SIG-M5 treated with dmso at 0.1 percent for 504 hours (cell line): ENCODE data around the gene NDUFA13.

ENCODE experiments used
- DNase-seq: peaks from one replicate; lab custom pipeline; 2025; ENCODE audit not compliant: unreplicated experiment; lab: John Stamatoyannopoulos, UW

NDUFA13 gene

DNA sequence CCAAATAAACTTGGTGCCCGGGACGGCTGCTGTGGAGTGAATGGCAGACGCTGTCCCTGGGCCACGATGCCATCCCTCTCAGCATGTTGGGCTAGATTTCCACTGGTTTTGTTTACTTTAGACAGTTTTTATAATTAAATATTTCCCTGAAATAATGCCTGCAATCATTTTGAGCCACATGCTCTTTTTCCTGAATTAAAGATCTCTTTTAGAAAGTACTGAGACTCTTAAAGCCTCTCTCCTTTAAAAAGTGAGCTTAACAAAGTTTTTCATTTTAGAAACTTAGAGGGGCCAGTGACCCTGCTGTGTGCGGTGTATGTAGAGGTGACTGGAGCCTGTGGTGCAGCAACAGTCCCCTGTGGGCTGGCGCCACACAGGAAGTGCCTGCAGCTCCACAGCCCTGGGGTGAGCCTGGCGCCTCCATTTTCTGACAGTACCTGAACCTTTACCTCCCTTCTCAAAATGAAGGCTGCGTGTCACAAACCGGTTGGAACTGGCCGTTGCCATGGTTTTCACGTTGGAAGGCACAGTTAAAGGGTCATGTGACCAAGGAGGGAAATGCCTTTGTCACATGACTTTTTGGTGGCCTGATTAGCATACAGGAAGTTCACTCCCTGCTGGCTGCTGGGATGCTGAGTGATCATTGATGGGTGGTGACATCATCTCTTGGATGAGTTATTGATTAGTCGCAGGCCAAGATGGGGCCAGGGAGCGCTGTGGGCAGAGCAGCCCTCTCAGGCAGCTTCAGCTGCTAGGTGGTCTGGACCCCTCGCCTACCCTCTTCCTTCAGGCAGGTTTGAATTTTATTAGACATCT lies 26.9 kb upstream of the NDUFA13 start:
- DNase-seq: peak; percentile 71

DNA sequence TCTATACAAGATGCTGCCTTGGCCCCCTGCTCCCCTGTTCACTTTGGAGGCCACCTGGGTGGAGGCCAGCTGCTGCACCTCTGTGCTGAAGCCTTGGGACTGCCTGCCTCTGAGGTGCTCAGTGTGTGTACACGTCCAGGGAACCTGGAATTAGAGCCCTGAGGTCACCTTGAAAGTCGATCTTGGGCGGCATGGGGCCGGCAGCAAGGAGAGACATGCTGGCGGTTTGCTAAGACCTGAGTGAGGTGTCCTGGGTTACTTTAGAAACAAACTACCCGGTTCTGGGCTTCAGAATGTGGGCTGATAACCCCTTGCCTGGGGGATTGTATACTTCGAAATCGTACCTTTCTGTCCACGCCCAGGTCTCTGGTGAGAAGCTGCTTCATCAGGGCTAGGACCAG lies 26.2 kb upstream of the NDUFA13 start:
- DNase-seq: no peak

DNA sequence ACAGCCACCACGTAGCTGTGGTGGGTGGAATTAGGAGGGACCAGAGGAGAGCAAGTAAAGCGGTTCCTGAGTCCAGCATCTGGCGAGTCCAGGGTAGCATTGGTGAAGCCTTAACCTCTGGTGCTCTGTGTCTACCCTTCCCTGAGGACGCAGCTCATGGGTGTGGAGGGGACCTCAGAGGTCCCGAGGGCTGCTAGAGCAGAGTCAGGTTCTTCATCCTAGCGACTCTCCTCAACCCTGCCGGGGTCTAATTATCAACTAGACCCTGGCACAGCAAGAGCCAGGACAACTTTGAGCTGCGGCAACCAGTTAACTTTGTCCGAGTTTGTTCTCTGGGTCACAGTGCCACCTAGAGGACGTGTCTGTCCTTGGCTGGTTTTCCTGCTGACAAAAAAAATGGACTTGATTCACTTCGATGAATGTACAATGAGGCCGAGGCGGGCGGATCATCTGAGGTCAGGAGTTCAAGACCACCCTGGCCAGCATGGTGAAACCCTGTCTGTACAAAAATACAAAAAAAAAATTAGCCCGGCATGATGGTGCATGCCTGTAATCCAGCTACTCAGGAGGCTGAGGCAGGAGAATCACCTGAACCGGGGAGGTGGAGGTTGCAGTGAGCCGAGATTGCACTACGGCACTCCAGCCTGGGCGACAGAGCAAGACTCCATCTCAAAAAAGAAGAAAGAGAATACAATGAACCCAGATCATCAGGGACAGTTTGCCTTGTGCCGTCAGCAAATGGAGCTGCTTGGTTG lies 25.6 kb upstream of the NDUFA13 start:
- peak; percentile 38 for DNase-seq

- no peak for DNase-seq
Observed at GRCh38 chr19:19491321-19492025, 24.6 kb upstream of the NDUFA13 start.

DNA sequence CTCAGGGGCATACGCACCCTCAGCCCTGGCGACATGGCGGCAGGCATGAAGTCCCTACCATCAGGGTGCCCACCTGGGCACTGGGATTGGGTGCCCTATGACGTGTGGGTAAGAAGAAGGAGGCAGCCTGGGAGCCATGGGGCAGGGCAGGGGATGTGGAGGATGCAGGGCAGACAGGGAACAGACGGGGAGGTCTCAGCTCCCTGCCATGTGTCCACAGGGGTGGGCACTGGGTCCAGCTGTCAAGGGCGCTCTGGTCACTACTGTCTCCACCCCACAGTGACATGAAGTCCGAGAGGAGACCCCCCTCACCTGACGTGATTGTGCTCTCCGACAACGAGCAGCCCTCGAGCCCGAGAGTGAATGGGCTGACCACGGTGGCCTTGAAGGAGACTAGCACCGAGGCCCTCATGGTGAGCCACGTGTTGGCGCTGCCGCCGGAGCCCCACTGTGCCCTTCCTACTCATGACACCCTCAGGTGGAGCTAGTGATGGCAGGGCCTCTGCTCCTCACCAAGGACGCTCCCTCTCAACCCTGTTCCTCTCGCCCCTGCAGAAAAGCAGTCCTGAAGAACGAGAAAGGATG lies 23.9 kb upstream of the NDUFA13 start:
- no peak for DNase-seq

DNA sequence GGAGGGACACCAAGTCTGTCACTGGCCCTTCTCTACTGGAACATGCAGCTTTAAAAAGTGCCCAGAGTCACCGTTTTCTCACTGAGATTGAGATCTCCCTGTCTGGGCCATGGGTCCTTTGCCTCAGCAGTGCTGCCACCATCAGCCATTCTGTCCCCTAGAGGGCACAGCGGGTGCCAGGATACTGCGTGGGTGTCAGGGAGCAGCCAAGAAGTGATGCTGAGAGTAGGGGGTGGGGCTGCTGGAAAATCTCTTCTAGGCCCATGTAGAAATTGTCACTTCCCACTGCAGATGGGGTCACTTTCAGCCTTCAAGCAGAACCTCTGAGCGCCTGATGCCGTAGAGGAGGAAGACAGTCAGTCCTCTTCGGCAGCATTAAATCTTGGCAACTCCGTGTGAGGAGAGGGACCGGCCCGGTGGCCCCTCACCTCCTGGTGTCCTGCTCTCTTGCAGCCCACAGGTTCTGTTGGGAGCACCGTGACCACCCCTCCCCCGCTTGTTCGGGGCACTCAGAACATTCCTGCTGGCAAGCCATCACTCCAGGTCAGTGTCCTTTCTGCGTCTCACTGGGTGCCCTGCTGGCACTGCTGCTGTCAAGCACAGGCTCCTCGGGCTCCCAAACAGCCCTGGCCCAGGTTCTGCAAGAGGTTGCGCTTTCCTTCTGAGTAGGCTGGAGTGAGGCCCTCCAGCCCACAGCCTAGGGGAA lies 22.0 kb upstream of the NDUFA13 start:
- no peak for DNase-seq

DNA sequence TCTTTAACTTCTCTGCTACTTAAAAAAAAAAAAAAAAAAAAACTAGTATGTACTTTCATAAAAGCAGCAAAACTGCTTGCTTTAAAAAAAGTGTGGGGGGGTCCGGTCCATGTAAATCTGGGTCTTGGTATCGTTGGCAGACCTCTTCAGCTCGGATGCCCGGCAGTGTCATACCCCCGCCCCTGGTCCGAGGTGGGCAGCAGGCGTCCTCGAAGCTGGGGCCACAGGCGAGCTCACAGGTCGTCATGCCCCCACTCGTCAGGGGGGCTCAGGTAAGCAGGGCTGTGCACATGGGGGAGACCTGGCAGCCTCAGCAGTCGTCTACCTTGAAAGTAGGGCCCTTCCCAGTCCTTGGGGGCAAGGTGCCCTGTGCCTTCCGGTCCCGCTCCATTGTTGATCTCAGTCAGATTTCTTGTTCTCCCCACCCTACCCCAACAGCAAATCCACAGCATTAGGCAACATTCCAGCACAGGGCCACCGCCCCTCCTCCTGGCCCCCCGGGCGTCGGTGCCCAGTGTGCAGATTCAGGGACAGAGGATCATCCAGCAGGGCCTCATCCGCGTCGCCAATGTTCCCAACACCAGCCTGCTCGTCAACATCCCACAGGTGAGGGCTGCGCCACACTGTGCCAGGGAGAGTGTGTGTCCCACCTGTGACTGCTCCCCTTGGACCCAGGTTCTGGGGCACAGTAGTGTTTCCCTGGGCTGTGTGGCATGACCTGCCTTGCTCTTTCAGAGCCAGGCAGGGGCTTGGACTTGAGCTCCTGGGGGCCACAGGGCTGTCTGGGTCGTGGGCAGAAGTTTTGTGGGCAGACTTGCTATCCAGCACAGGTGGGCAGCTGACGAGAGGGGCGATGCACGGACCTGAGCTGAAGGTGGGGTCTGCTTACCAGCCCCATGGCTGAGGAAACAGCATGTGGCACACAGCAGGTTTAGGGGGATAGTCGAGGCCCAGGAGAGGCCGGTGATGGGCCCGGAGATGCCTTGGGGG lies 20.1 kb upstream of the NDUFA13 start:
- DNase-seq: no peak

DNA sequence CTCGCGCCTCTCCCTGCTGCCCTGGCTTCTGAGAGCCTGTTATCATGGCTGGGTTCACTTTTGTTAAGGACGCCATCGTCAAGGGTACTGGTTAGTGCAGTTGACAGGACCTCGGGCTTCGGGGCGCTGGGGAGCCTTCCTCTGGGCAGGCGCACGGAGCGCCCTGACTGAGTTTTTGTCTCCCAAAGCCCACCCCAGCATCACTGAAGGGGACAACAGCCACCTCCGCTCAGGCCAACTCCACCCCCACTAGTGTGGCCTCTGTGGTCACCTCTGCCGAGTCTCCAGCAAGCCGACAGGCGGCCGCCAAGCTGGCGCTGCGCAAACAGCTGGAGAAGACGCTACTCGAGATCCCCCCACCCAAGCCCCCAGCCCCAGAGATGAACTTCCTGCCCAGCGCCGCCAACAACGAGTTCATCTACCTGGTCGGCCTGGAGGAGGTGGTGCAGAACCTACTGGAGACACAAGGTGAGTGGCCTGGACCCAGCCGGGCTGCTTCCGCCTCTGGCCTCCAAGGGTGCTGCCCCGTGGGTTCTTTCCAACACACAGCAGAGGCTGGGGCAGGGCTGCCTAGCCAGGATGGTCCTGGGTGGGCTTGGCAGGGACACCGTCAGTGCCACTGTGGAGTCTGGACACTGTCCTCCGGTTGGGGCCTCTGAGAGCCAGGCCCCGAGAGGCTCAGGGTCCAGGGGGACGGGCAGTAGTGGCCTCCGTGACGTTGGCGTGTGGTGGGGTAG lies 17.6 kb upstream of the NDUFA13 start:
- DNase-seq: no peak

- no peak for DNase-seq
Observed at GRCh38 chr19:19499272-19499995, 16.6 kb upstream of the NDUFA13 start.

- no peak for DNase-seq
Observed at GRCh38 chr19:19500975-19501644, 14.9 kb upstream of the NDUFA13 start.

DNA sequence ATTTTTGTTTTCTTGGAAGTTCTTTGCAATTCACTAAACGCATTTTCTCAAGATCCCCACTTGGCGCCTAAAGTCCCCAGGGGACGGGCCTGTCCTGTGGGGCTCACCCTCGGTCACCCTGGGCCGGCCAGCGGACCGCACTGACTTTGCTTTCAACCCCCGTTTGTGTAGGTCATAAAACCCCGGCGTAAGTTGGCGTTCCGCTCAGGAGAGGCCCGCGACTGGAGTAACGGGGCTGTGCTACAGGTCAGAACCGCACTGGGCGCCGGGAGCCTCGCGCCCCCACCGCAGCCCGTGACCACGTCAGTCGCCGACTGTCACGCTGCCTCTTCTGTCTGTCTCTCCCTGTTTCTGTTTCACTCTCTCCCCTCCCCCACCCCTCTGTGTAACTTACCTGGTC lies 14.2 kb upstream of the NDUFA13 start:
- DNase-seq: no peak

DNA sequence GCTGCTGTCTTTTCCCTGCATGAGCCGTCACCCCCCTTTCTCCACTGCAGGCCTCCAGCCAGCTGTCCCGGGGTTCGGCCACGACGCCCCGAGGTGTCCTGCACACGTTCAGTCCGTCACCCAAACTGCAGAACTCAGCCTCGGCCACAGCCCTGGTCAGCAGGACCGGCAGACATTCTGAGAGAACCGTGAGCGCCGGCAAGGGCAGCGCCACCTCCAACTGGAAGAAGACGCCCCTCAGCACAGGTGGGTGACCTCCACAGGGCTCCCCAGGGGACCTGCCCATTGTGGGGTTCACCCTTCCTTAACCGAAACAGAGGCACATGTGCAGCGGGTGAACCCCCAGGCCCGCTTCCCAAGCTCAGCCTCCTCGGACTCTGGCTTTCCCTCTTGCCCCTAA lies 13.7 kb upstream of the NDUFA13 start:
- DNase-seq: no peak

- no peak for DNase-seq
Observed at GRCh38 chr19:19502808-19503602, 13.0 kb upstream of the NDUFA13 start.

DNA sequence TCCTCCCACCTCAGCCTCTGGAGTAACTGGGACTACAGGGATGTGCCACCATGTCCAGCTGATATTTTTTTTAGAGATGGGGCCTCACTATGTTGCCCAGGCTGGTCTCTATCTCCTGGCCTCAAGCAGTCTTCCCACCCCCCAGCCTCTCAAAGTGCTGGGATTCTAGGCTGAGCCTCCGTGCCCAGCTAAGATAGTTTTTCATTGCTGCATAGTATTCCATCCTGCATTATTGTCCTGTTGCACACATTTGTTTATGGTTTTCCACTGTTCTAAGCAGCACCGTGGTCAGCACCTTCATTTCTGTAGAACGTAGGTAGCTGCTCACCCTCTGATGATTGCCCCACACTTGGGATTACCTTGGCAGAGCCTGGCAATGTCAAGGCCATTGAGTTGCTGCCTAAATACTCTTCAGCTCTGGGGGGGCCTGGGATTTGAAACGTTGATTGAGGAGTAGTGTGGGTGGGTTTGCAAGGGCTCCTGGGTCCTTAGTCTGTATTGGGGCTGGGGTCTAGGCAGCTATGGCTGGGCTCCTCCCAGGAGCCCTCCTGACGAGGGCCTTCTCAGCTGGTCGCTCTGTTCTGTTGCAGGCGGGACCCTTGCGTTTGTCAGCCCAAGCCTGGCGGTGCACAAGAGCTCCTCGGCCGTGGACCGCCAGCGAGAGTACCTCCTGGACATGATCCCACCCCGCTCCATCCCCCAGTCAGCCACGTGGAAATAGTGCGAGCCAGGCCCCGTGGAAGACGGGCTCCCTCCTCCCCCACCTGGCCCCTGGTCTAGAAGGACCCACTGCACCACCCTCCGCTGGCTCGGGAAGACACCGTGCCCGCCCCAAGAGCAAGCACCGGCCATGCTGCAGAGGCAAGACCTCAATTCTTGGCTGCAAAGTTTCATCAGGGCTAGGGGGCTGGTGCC lies 11.0 kb upstream of the NDUFA13 start:
- no peak for DNase-seq

GRCh38 chr19:19505669-19506326 lies 10.2 kb upstream of the NDUFA13 start:
- no peak for DNase-seq
